CD4-positive, alpha-beta T cell treated with Interleukin-4 for 4 hours (primary cell): ENCODE results near the gene TPCN2.

Source experiments
- DNase-seq: peaks from one replicate; pipeline ENCODE4 v3.0.0-alpha.2; 2020

The TPCN2 gene

GRCh38 chr11:69171476-69172240 lies 122.9 kb downstream of the TPCN2 start:
- DNase-seq: no peak

GRCh38 chr11:69172674-69173073 lies 123.9 kb downstream of the TPCN2 start:
- no peak for DNase-seq

- DNase-seq: no peak
Observed at GRCh38 chr11:69173331-69173730, 124.6 kb downstream of the TPCN2 start.

GRCh38 chr11:69173925-69174581 lies 125.3 kb downstream of the TPCN2 start:
- DNase-seq: no peak

GRCh38 chr11:69174841-69175240 lies 126.1 kb downstream of the TPCN2 start:
- no peak for DNase-seq

- no peak for DNase-seq
Observed at GRCh38 chr11:69178819-69179482, 130.2 kb downstream of the TPCN2 start.

GRCh38 chr11:69180226-69180625 lies 131.5 kb downstream of the TPCN2 start:
- no peak for DNase-seq

- DNase-seq: no peak
Observed at GRCh38 chr11:69180726-69181125, 132.0 kb downstream of the TPCN2 start.

- DNase-seq: no peak
Observed at GRCh38 chr11:69183613-69184012, 134.9 kb downstream of the TPCN2 start.
